Caco-2 (cell line): Measurements from ENCODE around the gene SLC6A20. TPM values are rescaled to one million over a fixed set of nuclear protein-coding genes. Genes with fewer than 3 reads are reported as not detected.

Source experiments
- BruUV-seq: library from RNA; stranded (reverse); fragments of 400-500 nt; replicated peaks from 2 replicates; lab custom pipeline; 2021; lab: Mats Ljungman, UMichigan
- CTCF ChIA-PET: fragments of 300-600 bp; sonication (Branson Sonifier 250); formaldehyde crosslinking; loops from one replicate; lab custom pipeline; 2022; ENCODE audit warnings: antibody characterized with exemption; lab: Charles Lee
- POLR2A ChIA-PET: fragments of 300-600 bp; sonication (Branson Sonifier 250); formaldehyde crosslinking; loops from one replicate; lab custom pipeline; 2022; ENCODE audit warnings: antibody characterized with exemption; lab: Charles Lee
- DNase-seq, 2 experiments: peaks; one replicate each; pipeline versions ENCODE4 v3.0.0 to v3.0.0-alpha.2; 2020 to 2022
- H3K27me3 ChIP-seq: replicated peaks from 2 replicates; pipeline ENCODE4 v1.6.0; 2011; ENCODE audit warnings: low read length; ENCODE audit not compliant: control insufficient read depth, insufficient read depth
- H3K36me3 ChIP-seq: 2 replicates; pipeline ENCODE4 v1.5.1; 2011; ENCODE audit warnings: low read length; ENCODE audit not compliant: control insufficient read depth, insufficient read depth
- H3K4me1 ChIP-seq: fragments of 250-450 bp; sonication (Bioruptor Pico); 2 replicates; pipeline ENCODE4 v1.5.1; 2020; ENCODE audit warnings: mild to moderate bottlenecking
- H3K4me3 ChIP-seq: 2 replicates; pipeline ENCODE4 v1.5.1; 2011; ENCODE audit warnings: low read depth, mild to moderate bottlenecking, control low read depth, low read length
- H3K9me3 ChIP-seq: fragments of 250-450 bp; sonication (Bioruptor Pico); 2 replicates; pipeline ENCODE4 v1.5.1; 2020; ENCODE audit warnings: mild to moderate bottlenecking, moderate library complexity
- H3K27ac Mint-ChIP-seq: one replicate; pipeline ENCODE4 v1.8.0; 2022; ENCODE audit warnings: mixed read lengths; ENCODE audit not compliant: unreplicated experiment
- H3K27me3 Mint-ChIP-seq: one replicate; pipeline ENCODE4 v1.8.0; 2022; ENCODE audit warnings: mixed read lengths; ENCODE audit not compliant: insufficient read depth, unreplicated experiment
- H3K36me3 Mint-ChIP-seq: one replicate; pipeline ENCODE4 v1.8.0; 2022; ENCODE audit warnings: mild to moderate bottlenecking, mixed read lengths; ENCODE audit not compliant: insufficient read depth, unreplicated experiment
- H3K4me1 Mint-ChIP-seq: one replicate; pipeline ENCODE4 v1.8.0; 2022; ENCODE audit warnings: low read depth, mixed read lengths; ENCODE audit not compliant: unreplicated experiment
- H3K4me3 Mint-ChIP-seq: one replicate; pipeline ENCODE4 v1.8.0; 2022; ENCODE audit warnings: mild to moderate bottlenecking, moderate library complexity, mixed read lengths; ENCODE audit not compliant: unreplicated experiment
- H3K9me3 Mint-ChIP-seq: one replicate; pipeline ENCODE4 v1.8.0; 2022; ENCODE audit warnings: mixed read lengths; ENCODE audit not compliant: unreplicated experiment
- intact Hi-C: fragments of 100-400 bp; cut with micrococcal nuclease; formaldehyde crosslinking; loops from one replicate; pipeline ENCODE4 v1.10.0; 2022; ENCODE audit not compliant: unreplicated experiment
- total RNA-seq: library from RNA; stranded (reverse); gene quantifications from 2 replicates; pipeline ENCODE4 v1.2.3, GENCODE V29; 2022
- TF ChIP-seq, protein P1 (sequence below), 2 experiments: fragments of 200-600 bp in 1 of 2; IDR thresholded peaks; 1 replicate in 1 of 2; 2 replicates in 1 of 2; pipeline versions ENCODE4 v1.5.1 to v1.8.0; 2011 to 2022; ENCODE audit warnings: antibody characterized with exemption in 1 of 2, control low read depth in 1 of 2, inconsistent platforms in 1 of 2, low read depth in 1 of 2, low read length in 1 of 2, mild to moderate bottlenecking in 1 of 2, moderate library complexity in 1 of 2; ENCODE audit not compliant: insufficient read depth in 1 of 2, severe bottlenecking in 1 of 2, unreplicated experiment in 1 of 2

Gene SLC6A20
- total RNA-seq, 1 experiment from 2014 or later = 0.39 TPM

DNA sequence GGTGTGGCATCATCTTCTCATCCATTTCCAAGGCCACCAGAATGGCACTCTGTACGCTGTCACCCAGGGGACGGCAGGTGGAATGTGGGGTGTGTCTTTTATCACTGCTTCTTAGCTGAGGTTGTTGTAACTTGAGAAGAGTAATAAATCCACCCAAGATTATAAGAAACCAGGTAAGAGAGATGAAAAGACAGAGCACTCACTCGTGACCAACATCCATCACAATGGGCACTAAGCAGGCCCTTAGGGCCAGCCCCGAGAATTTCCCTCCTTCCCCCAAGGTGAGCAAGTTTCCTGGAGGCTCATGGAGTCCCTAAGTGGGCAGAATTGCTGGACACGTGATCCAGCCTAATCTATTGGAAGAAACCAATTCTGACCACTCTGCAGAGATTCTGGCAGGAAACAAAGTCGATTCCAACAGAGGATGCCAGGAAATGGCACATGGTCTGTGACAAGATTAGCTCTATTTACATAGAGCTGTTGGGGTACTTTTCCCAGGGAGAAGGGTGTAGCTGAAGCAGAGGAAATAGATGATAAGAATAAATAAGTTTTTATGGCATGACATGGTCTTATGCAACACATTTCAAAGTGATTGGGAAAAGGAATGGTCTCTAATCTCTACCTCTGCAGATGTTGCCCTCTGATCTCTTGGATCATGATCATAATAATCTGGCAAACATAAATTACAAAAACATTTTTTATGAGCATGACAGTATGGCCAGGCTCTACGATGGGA lies 22.5 kb downstream of the SLC6A20 start:
- no peaks in the 10 kb centered on the region for H3K36me3 Mint-ChIP-seq
- peak overlapping the region; percentile 34 for H3K27ac Mint-ChIP-seq
- no peaks in the 10 kb centered on the region for H3K9me3 ChIP-seq
- H3K27me3 Mint-ChIP-seq = no peaks in the 10 kb centered on the region
- H3K36me3 ChIP-seq = no peaks in the 10 kb centered on the region
- POLR2A ChIA-PET = no interaction called here
- DNase-seq = peak in 1 of 2 experiments; percentile 49
- H3K27me3 ChIP-seq = no peaks in the 10 kb centered on the region
- no peak overlapping the region for H3K4me3 ChIP-seq
- H3K4me1 ChIP-seq = peaks cover 15% of the 10 kb centered on the region
- no peaks in the 10 kb centered on the region for H3K9me3 Mint-ChIP-seq
- no TSS peak for BruUV-seq
- H3K4me1 Mint-ChIP-seq = peaks cover 7% of the 10 kb centered on the region
- H3K4me3 Mint-ChIP-seq = no peak overlapping the region
- CTCF ChIA-PET = no interaction called here
- TF ChIP-seq, protein P1, sequence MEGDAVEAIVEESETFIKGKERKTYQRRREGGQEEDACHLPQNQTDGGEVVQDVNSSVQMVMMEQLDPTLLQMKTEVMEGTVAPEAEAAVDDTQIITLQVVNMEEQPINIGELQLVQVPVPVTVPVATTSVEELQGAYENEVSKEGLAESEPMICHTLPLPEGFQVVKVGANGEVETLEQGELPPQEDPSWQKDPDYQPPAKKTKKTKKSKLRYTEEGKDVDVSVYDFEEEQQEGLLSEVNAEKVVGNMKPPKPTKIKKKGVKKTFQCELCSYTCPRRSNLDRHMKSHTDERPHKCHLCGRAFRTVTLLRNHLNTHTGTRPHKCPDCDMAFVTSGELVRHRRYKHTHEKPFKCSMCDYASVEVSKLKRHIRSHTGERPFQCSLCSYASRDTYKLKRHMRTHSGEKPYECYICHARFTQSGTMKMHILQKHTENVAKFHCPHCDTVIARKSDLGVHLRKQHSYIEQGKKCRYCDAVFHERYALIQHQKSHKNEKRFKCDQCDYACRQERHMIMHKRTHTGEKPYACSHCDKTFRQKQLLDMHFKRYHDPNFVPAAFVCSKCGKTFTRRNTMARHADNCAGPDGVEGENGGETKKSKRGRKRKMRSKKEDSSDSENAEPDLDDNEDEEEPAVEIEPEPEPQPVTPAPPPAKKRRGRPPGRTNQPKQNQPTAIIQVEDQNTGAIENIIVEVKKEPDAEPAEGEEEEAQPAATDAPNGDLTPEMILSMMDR (IDR thresholded peaks at IDR 0.05; ENCODE audit: insufficient read depth in 1 of 2, low read depth in 1 of 2, low read length in 1 of 2, severe bottlenecking in 1 of 2, unreplicated experiment in 1 of 2) = no peak
- intact Hi-C loops = no loop called here

DNA sequence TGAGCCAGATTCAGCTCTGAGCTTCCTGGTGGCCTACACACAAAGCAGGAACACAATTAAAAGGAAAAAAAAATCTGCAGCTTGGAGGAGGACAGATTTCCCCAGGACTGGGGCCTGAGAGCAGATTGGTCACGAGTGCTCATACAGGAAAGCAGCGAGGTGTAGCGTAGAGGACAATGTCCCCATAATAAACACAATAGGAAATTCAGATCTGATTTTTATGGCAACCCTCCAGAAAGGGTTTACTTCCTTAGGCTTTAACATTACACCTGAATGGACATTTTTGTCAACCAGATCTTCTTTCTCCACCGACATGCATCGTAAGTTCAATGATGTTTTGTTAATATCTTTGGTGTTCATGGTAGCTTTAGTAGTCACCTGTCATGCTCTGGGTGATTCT lies 23.3 kb downstream of the SLC6A20 start:
- Mint-ChIP-seq H3K36me3 (no peaks in the 10 kb centered on the region), H3K9me3 (no peaks in the 10 kb centered on the region), H3K27ac (no peak overlapping the region), H3K4me1 (peaks cover 7% of the 10 kb centered on the region), H3K27me3 (peaks cover 1% of the 10 kb centered on the region), H3K4me3 (no peak overlapping the region)
- no peaks in the 10 kb centered on the region for H3K9me3 ChIP-seq
- ChIA-PET POLR2A (no interaction called here), CTCF (no interaction called here)
- H3K4me1 ChIP-seq = peaks cover 15% of the 10 kb centered on the region
- intact Hi-C loops = no loop called here
- BruUV-seq = no TSS peak
- H3K27me3 ChIP-seq = no peaks in the 10 kb centered on the region
- TF ChIP-seq, protein P1 (IDR thresholded peaks at IDR 0.05; ENCODE audit: insufficient read depth in 1 of 2, low read depth in 1 of 2, low read length in 1 of 2, severe bottlenecking in 1 of 2, unreplicated experiment in 1 of 2) = no peak
- no peaks in the 10 kb centered on the region for H3K36me3 ChIP-seq
- DNase-seq = peak in 1 of 2 experiments; percentile 4
- no peak overlapping the region for H3K4me3 ChIP-seq

DNA sequence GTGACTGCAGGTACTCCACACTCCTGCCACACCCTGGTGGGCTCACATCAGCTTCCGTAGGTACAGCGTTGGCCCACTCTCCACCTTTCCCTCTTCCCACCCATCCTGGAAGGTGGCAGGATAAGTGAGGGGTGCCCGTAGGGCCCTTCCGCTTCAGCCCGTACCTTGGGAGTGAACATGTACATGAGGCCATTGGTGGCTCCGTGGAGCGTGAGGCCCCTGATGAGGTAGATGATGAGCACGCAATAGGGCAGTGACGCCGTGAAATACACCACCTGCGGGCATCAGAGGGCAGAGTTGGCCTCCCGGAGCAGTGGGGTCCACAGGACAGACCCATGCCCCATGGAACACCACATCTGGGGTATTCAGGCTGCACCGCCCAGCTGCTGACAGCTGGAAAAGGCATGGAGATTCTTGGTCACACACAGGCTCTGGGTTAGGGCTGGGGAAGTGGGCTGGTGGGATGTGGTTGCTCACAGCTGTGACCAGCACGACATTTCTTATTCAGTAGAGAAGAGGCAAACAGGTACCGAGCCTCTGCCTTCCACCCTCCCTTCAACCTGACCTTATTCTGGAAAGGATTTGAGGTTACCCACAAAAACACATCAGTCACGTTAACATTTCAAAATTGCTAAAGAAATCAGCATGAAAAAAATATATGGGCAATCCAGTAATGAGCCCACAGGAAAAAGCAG lies 23.8 kb downstream of the SLC6A20 start:
- DNase-seq = peak in 1 of 2 experiments; percentile 26
- Histone ChIP-seq H3K9me3 (no peaks in the 10 kb centered on the region), H3K36me3 (no peaks in the 10 kb centered on the region), H3K4me3 (no peak overlapping the region), H3K4me1 (peaks cover 15% of the 10 kb centered on the region), H3K27me3 (no peaks in the 10 kb centered on the region)
- TF ChIP-seq, protein P1 (IDR thresholded peaks at IDR 0.05; ENCODE audit: insufficient read depth in 1 of 2, low read depth in 1 of 2, low read length in 1 of 2, severe bottlenecking in 1 of 2, unreplicated experiment in 1 of 2) = no peak
- no TSS peak for BruUV-seq
- peaks cover 5% of the 10 kb centered on the region for H3K9me3 Mint-ChIP-seq
- H3K27ac Mint-ChIP-seq = no peak overlapping the region
- peaks cover 3% of the 10 kb centered on the region for H3K27me3 Mint-ChIP-seq
- peaks cover 7% of the 10 kb centered on the region for H3K4me1 Mint-ChIP-seq
- H3K36me3 Mint-ChIP-seq = no peaks in the 10 kb centered on the region
- CTCF ChIA-PET = no interaction called here
- intact Hi-C loops = no loop called here
- POLR2A ChIA-PET = no interaction called here
- no peak overlapping the region for H3K4me3 Mint-ChIP-seq
